Activated naive CD8-positive, alpha-beta T cell treated with anti-CD3 and anti-CD28 coated beads for 36 hours (primary cell): ENCODE data around the gene MYLK. TPM values are rescaled to one million over a fixed set of nuclear protein-coding genes. Genes with fewer than 3 reads are reported as not detected.
"Not testable (repeated sequence)": the region's sequence is repeated elsewhere in the genome, so short reads cannot be mapped to it uniquely, and the experiment has no call there.

Source experiments
- DNase-seq: peaks from one replicate; pipeline ENCODE4 v3.0.0; 2021
- H3K27ac Mint-ChIP-seq: one replicate; pipeline ENCODE4 v1.8.0; 2022; ENCODE audit warnings: mild to moderate bottlenecking, moderate library complexity, mixed read lengths
- H3K27me3 Mint-ChIP-seq: one replicate; pipeline ENCODE4 v1.8.0; 2022; ENCODE audit warnings: mild to moderate bottlenecking, mixed read lengths
- H3K36me3 Mint-ChIP-seq: one replicate; pipeline ENCODE4 v1.8.0; 2021; ENCODE audit warnings: mild to moderate bottlenecking, mixed read lengths
- H3K4me1 Mint-ChIP-seq: one replicate; pipeline ENCODE4 v1.8.0; 2021; ENCODE audit warnings: mixed read lengths
- H3K4me3 Mint-ChIP-seq: one replicate; pipeline ENCODE4 v1.8.0; 2022; ENCODE audit warnings: mild to moderate bottlenecking, moderate library complexity, mixed read lengths
- H3K9me3 Mint-ChIP-seq: one replicate; pipeline ENCODE4 v1.8.0; 2022; ENCODE audit warnings: mixed read lengths
- total RNA-seq, 2 experiments: library from RNA; stranded (reverse); gene quantifications; one replicate each; pipeline ENCODE4 v1.2.3, GENCODE V29; 2021

Gene MYLK
- total RNA-seq, 2 experiments from 2014 or later = not detected

GRCh38 chr3:123730829-123731228, 153.3 kb downstream of the MYLK start:
- Mint-ChIP-seq H3K4me3 (no peak overlapping the region), H3K27ac (no peak overlapping the region), H3K4me1 (no peaks in the 10 kb centered on the region), H3K9me3 (no peaks in the 10 kb centered on the region), H3K27me3 (peaks cover 4% of the 10 kb centered on the region), H3K36me3 (no peaks in the 10 kb centered on the region)
- no peak for DNase-seq

- H3K4me3 Mint-ChIP-seq = no peak overlapping the region
- peaks cover 7% of the 10 kb centered on the region for H3K27me3 Mint-ChIP-seq
- no peaks in the 10 kb centered on the region for H3K36me3 Mint-ChIP-seq
- no peak for DNase-seq
- no peaks in the 10 kb centered on the region for H3K9me3 Mint-ChIP-seq
- H3K27ac Mint-ChIP-seq = no peak overlapping the region
- no peaks in the 10 kb centered on the region for H3K4me1 Mint-ChIP-seq
These were observed 155.1 kb downstream of the MYLK start for GRCh38 chr3:123728991-123729390.

GRCh38 chr3:123728014-123728413, 156.1 kb downstream of the MYLK start:
- no peak for DNase-seq
- no peaks in the 10 kb centered on the region for H3K4me1 Mint-ChIP-seq
- peaks cover 7% of the 10 kb centered on the region for H3K27me3 Mint-ChIP-seq
- no peaks in the 10 kb centered on the region for H3K36me3 Mint-ChIP-seq
- no peak overlapping the region for H3K27ac Mint-ChIP-seq
- no peaks in the 10 kb centered on the region for H3K9me3 Mint-ChIP-seq
- H3K4me3 Mint-ChIP-seq = no peak overlapping the region

GRCh38 chr3:123725652-123726400, 158.3 kb downstream of the MYLK start:
- DNase-seq = no peak
- H3K27me3 Mint-ChIP-seq = peaks cover 7% of the 10 kb centered on the region
- H3K9me3 Mint-ChIP-seq = no peaks in the 10 kb centered on the region
- no peaks in the 10 kb centered on the region for H3K4me1 Mint-ChIP-seq
- H3K4me3 Mint-ChIP-seq = no peak overlapping the region
- H3K27ac Mint-ChIP-seq = no peak overlapping the region
- no peaks in the 10 kb centered on the region for H3K36me3 Mint-ChIP-seq

DNA sequence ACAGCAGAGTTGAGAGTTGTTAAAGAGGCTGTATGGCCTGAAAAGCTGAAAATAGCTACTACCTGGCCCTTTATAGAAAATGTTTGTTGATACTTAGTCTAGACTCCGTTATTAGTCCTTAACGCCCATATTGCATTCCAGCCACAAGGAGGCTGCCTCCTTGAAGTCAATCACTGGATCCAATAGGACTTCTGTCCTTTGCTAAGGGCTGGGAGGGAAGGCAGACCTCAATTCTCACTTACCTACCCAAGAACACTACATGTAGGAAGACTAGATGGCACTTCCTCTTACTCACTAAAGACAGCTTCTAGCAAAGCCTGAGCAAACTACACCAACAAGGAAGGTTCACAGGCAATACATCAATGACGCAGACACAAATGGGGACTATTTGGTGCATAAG, 159.8 kb downstream of the MYLK start:
- DNase-seq = no peak
- Mint-ChIP-seq H3K9me3 (no peaks in the 10 kb centered on the region), H3K27ac (no peak overlapping the region), H3K4me1 (no peaks in the 10 kb centered on the region), H3K4me3 (no peak overlapping the region), H3K27me3 (peaks cover 4% of the 10 kb centered on the region), H3K36me3 (no peaks in the 10 kb centered on the region)

GRCh38 chr3:123723522-123724168, 160.5 kb downstream of the MYLK start:
- peaks cover 4% of the 10 kb centered on the region for H3K27me3 Mint-ChIP-seq
- no peaks in the 10 kb centered on the region for H3K36me3 Mint-ChIP-seq
- no peak overlapping the region for H3K27ac Mint-ChIP-seq
- H3K4me3 Mint-ChIP-seq = no peak overlapping the region
- peak; percentile 49 for DNase-seq
- no peaks in the 10 kb centered on the region for H3K4me1 Mint-ChIP-seq
- H3K9me3 Mint-ChIP-seq = no peaks in the 10 kb centered on the region

GRCh38 chr3:123723070-123723469, 161.1 kb downstream of the MYLK start:
- Mint-ChIP-seq H3K27me3 (peaks cover 4% of the 10 kb centered on the region), H3K4me1 (no peaks in the 10 kb centered on the region), H3K36me3 (no peaks in the 10 kb centered on the region), H3K27ac (no peak overlapping the region), H3K9me3 (no peaks in the 10 kb centered on the region), H3K4me3 (no peak overlapping the region)
- no peak for DNase-seq

GRCh38 chr3:123722456-123722855, 161.7 kb downstream of the MYLK start:
- no peaks in the 10 kb centered on the region for H3K4me1 Mint-ChIP-seq
- H3K36me3 Mint-ChIP-seq = no peaks in the 10 kb centered on the region
- no peak for DNase-seq
- no peak overlapping the region for H3K4me3 Mint-ChIP-seq
- H3K9me3 Mint-ChIP-seq = no peaks in the 10 kb centered on the region
- peaks cover 4% of the 10 kb centered on the region for H3K27me3 Mint-ChIP-seq
- no peak overlapping the region for H3K27ac Mint-ChIP-seq

DNA sequence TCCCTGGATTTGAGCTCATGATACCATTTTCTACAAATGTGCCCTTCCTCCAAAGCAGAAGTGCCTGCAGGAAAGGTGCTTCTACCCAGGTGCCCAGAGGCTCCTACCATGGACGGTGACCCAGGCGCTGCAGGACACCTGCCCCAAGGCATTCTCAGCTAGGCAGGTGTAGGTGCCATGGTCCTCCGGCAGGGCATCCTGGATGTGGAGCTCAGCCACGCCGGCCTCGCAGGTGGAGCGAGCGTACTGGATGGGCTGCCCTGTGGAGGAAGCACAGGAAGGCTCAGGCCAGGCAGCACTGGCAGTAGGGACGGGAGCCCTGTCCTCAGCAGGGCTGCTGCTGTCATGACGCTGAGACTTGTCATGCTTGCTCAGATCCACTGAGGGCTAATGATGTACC, 162.1 kb downstream of the MYLK start:
- H3K9me3 Mint-ChIP-seq = no peaks in the 10 kb centered on the region
- no peak overlapping the region for H3K4me3 Mint-ChIP-seq
- H3K36me3 Mint-ChIP-seq = no peaks in the 10 kb centered on the region
- H3K27me3 Mint-ChIP-seq = peaks cover 4% of the 10 kb centered on the region
- no peaks in the 10 kb centered on the region for H3K4me1 Mint-ChIP-seq
- no peak for DNase-seq
- no peak overlapping the region for H3K27ac Mint-ChIP-seq

DNA sequence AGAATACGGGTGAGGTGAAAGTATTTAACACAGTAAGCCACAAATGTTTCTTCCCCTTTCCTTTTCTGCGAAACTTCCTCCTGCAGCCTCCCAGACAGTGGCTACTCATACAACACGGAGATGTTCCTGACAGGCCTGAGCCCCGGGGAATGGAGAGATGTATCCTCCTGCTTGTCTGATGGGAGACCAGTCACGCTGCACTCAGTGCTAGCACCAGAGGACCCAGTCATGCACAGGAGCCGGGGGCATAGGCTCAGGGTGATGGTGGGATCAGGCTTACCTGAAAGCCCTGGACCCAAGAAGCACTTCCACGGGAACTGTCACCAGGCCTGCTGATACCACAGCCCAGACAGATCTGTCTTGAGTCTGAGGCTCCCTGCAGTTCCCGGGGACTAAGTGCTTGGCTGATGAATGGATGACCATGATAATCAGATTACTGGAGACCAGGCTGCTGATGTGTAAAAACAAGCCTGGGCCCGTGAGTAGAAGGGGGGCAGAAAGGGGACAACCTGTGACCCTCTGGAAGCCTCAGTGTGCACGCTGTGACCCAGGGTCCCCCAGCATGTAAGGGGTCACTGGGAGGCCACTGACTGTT, 162.9 kb downstream of the MYLK start:
- not testable (repeated sequence) for DNase-seq, H3K4me3 Mint-ChIP-seq, H3K27me3 Mint-ChIP-seq, H3K9me3 Mint-ChIP-seq, H3K27ac Mint-ChIP-seq, H3K36me3 Mint-ChIP-seq, H3K4me1 Mint-ChIP-seq

GRCh38 chr3:123720638-123721037, 163.5 kb downstream of the MYLK start:
- H3K27ac Mint-ChIP-seq = no peak overlapping the region
- no peaks in the 10 kb centered on the region for H3K9me3 Mint-ChIP-seq
- no peaks in the 10 kb centered on the region for H3K4me1 Mint-ChIP-seq
- H3K27me3 Mint-ChIP-seq = peaks cover 4% of the 10 kb centered on the region
- no peak overlapping the region for H3K4me3 Mint-ChIP-seq
- DNase-seq = no peak
- no peaks in the 10 kb centered on the region for H3K36me3 Mint-ChIP-seq

DNA sequence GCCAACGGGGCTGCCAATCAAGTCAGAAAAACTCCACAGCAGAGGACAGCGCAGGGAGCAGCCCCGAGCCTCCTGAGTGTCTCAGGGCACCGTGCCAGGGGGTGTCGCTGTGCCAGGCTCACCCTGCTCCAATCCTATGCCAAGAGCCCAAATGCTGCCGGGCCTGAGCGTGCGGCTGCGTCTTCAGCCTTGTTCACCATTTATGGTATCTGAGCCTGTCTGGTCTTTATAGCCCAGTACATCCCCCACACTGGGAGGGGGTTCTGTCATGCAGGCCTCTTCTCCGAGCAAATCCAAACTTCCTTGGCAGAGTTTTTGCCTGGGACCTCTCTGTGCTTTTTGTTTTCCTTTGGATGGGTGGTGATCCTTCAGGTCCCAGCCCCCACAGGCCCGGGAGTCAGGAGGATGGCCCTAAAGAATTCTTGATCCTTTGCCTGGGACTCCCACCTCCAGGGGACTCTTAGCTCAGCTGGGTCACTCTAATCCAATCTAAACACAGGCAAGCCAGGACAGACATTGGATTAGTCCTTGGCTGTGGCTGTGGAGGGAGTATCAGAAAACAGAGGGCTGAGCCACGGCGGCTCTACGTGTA, 164.2 kb downstream of the MYLK start:
- Mint-ChIP-seq H3K27ac (no peak overlapping the region), H3K4me3 (no peak overlapping the region), H3K27me3 (peaks cover 4% of the 10 kb centered on the region), H3K4me1 (no peaks in the 10 kb centered on the region), H3K9me3 (no peaks in the 10 kb centered on the region), H3K36me3 (no peaks in the 10 kb centered on the region)
- no peak for DNase-seq

DNA sequence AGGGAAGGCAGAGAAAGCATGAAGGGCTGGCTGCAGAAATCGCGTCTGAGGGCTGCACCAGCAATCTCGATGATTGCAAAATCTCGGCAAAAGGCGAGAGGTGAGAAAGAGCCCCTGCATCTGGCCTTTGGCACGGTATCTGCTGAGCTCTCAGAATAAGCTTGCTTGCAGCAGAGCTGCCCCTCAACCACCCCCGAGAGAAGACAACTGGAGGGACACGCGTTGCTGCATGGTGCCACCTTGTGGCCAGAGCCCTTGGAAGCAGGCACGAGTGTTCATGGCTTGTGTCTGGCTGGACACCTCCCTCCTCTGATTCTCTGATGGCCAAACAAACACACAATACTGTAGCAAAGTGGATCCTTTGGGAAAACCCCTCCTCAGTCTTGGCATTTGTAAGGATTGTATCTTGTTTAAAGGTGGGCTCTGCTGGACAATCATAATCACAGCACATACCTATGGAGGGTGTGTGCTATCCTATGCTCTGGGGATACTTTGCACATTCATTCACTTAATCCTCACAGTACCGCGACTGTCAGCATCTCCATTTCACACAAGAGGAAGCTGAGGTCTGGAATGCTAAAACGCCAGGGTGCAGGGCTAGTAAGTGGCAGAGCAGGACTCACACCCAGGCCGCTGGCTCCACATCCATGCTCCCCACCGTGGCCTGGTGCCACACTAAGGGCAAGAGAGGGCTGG, 164.9 kb downstream of the MYLK start:
- H3K27me3 Mint-ChIP-seq, H3K4me1 Mint-ChIP-seq, H3K36me3 Mint-ChIP-seq, H3K27ac Mint-ChIP-seq, H3K4me3 Mint-ChIP-seq, H3K9me3 Mint-ChIP-seq: not testable (repeated sequence)
- peak; percentile 36 for DNase-seq

GRCh38 chr3:123718108-123718507, 166.0 kb downstream of the MYLK start:
- no peaks in the 10 kb centered on the region for H3K4me1 Mint-ChIP-seq
- no peak for DNase-seq
- H3K4me3 Mint-ChIP-seq = no peak overlapping the region
- no peaks in the 10 kb centered on the region for H3K27me3 Mint-ChIP-seq
- H3K9me3 Mint-ChIP-seq = no peaks in the 10 kb centered on the region
- H3K27ac Mint-ChIP-seq = no peak overlapping the region
- no peaks in the 10 kb centered on the region for H3K36me3 Mint-ChIP-seq

- H3K27me3 Mint-ChIP-seq, H3K27ac Mint-ChIP-seq, H3K9me3 Mint-ChIP-seq, H3K4me3 Mint-ChIP-seq, H3K4me1 Mint-ChIP-seq, DNase-seq, H3K36me3 Mint-ChIP-seq: not testable (repeated sequence)
These were observed 166.7 kb downstream of the MYLK start for GRCh38 chr3:123717451-123717850.
